SJCRH30 (cell line): Measurements from ENCODE around the gene ADGRF3. TPM values are rescaled to one million over a fixed set of nuclear protein-coding genes. Genes with fewer than 3 reads are reported as not detected.
A peak's percentile ranks its signal among the peaks of the same experiment; 100 is the strongest.
"Not testable (repeated sequence)": the region's sequence is repeated elsewhere in the genome, so short reads cannot be mapped to it uniquely, and the experiment has no call there.

ENCODE experiments used
- DNase-seq, 2 experiments: peaks; one replicate each; pipeline ENCODE4 v3.0.0-alpha.2; 2015 to 2020
- H3K27ac ChIP-seq: fragments of 250-450 bp; sonication (Bioruptor Pico); 2 replicates; pipeline ENCODE4 v1.5.1; 2020; ENCODE audit warnings: mild to moderate bottlenecking, moderate library complexity
- H3K27me3 ChIP-seq: fragments of 250-450 bp; sonication (Bioruptor Pico); 2 replicates; pipeline ENCODE4 v1.5.1; 2020; ENCODE audit warnings: mild to moderate bottlenecking, moderate library complexity
- H3K36me3 ChIP-seq: fragments of 250-450 bp; sonication (Bioruptor Pico); 2 replicates; pipeline ENCODE4 v1.5.1; 2020; ENCODE audit warnings: mild to moderate bottlenecking, moderate library complexity
- H3K4me1 ChIP-seq: fragments of 250-450 bp; sonication (Bioruptor Pico); 2 replicates; pipeline ENCODE4 v1.5.1; 2020; ENCODE audit warnings: mild to moderate bottlenecking, moderate library complexity
- H3K4me3 ChIP-seq: fragments of 250-450 bp; sonication (Bioruptor Pico); 2 replicates; pipeline ENCODE4 v1.5.1; 2020; ENCODE audit warnings: mild to moderate bottlenecking, moderate library complexity
- H3K9me3 ChIP-seq: fragments of 250-450 bp; sonication (Bioruptor Pico); replicated peaks from 2 replicates; pipeline ENCODE4 v1.5.1; 2020; ENCODE audit warnings: mild to moderate bottlenecking, moderate library complexity
- total RNA-seq: library from RNA; depleted of rRNA; stranded (reverse); fragments of >200 nt; shearing (Covaris generic); gene quantifications from 2 replicates; pipeline ENCODE4 v1.2.3, GENCODE V29; 2014

ADGRF3 gene
- total RNA-seq, 1 experiment from 2014 or later, result 0.14 TPM

DNA sequence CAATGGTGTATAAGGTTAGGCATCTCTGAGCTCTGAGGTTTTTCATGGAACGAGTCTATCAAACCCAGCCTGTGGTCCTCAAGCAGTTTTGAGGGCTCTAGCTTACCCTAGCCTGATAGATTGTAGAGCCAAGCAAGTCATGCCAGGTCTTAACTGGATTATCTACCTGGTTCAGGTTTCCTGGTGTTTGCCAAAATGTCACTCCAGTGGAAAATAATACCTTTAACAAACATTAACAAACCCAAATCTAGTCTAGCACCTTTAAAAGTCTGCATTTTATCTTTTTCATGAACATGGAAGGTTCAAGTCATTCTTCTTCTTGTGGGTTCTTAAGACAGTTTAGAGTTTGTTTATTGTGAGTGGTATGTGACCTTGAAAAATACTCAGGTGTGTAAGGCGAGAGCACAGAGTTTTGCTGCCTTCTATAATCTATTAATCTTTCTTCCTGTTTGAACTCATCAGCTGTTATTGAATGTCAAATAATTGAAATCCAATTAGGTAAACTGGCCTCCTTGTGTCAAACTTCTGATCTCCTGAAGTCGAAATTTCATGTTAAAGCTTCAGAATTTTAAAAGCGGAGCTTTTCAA, 13.4 kb upstream of the ADGRF3 start:
- no peaks in the 10 kb centered on the region for H3K27me3 ChIP-seq
- no peak overlapping the region for H3K27ac ChIP-seq
- H3K9me3 ChIP-seq, result no peaks in the 10 kb centered on the region
- no peaks in the 10 kb centered on the region for H3K36me3 ChIP-seq
- H3K4me1 ChIP-seq, result peaks cover 10% of the 10 kb centered on the region
- no peak for DNase-seq
- no peak overlapping the region for H3K4me3 ChIP-seq

DNA sequence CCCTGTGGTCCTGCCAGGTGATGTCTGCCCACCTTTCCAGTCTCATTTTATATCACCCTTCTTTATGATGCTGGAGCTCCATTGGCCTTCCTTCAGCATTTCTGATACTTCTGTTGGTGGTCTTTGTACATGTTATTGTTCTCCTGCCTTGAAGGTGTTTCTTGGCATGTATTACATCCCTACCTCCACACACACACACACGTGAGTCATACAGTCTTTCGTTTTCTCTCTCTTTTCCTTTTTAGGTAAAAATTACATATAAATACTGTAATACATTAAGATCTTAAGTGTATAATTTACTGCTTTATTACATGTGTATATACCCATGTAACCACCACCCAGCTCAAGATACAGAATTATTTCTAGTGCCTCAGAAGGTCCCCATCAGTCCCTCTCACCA, 10.2 kb upstream of the ADGRF3 start:
- no peak overlapping the region for H3K27ac ChIP-seq
- no peak for DNase-seq
- no peaks in the 10 kb centered on the region for H3K27me3 ChIP-seq
- H3K9me3 ChIP-seq, result no peaks in the 10 kb centered on the region
- H3K4me1 ChIP-seq, result peaks cover 14% of the 10 kb centered on the region
- no peak overlapping the region for H3K4me3 ChIP-seq
- 0 out of 2 replicates have a peak, but pooled peaks cover 2% of the 10 kb centered on the region for H3K36me3 ChIP-seq

DNA sequence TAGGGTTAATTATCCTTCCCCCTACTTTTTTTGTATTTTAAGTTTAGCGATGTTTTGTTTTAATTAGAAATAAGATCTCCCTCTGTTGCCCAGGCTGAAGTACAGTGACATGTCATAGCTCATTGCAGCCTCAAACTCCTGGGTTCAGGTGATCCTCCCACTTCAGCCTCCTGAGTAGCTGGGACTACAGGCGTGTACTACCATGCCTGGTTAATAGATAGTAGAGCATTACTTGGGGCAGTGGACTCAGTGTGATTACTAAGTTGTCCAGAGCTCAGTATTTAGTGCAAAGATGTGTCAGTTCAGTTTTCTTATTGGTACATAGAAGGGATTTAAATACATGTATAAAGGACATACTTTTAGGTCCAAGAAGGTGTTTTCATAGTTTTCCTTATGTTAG, 9.5 kb upstream of the ADGRF3 start:
- H3K4me1 ChIP-seq, result peaks cover 14% of the 10 kb centered on the region
- H3K9me3 ChIP-seq, result no peaks in the 10 kb centered on the region
- H3K4me3 ChIP-seq, result no peak overlapping the region
- no peaks in the 10 kb centered on the region for H3K27me3 ChIP-seq
- no peak for DNase-seq
- no peak overlapping the region for H3K27ac ChIP-seq
- H3K36me3 ChIP-seq, result 0 out of 2 replicates have a peak, but pooled peaks cover 2% of the 10 kb centered on the region

DNA sequence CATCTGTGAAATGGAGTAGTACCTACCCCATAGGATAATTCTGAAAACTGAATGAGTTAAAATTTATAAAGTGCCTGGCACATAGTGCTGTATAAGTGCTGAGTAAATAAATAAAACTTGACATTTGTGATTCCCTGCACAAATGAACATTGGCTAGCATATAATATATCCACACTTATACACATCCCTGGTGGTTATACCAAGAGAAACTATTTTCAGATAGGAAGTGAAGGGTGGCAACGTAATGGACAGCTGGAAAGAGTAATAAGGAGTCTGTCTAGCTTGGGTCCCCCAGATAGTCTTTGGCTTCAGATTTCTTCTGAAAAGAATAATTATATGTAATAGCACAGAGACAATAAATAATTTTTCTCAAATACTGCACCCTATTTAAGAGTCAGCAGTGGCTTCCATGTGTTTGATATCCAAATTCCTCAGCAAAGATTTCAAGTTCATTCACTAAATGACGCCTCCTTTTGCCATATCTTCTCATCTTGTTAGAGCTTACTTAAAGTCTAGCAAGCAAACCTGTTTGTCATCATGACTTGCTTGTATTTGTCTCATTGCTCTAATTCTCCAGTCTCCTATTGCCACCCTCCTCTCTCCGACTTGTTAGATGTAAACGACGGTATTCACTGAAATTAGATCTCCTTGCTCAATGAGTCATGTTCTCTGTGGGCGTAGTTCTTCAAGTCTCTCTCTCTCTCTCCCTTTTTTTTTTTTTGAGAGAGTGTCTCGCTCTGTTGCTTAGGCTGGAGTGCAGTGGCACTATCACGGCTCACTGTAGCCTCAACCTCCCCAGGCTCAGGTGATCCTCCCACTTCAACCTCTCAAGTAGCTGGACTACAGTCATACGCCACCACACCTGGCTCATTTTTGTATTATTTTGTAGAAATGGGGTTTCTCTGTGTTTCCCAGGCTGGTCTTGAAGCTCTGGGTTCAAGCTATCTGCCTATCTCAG, 8.7 kb upstream of the ADGRF3 start:
- 0 out of 2 replicates have a peak, but pooled peaks cover 2% of the 10 kb centered on the region for H3K36me3 ChIP-seq
- peak; percentile 48 to 80 for DNase-seq
- peaks cover 14% of the 10 kb centered on the region for H3K4me1 ChIP-seq
- no peaks in the 10 kb centered on the region for H3K27me3 ChIP-seq
- H3K27ac ChIP-seq, result no peak overlapping the region
- no peak overlapping the region for H3K4me3 ChIP-seq
- H3K9me3 ChIP-seq, result no peaks in the 10 kb centered on the region

DNA sequence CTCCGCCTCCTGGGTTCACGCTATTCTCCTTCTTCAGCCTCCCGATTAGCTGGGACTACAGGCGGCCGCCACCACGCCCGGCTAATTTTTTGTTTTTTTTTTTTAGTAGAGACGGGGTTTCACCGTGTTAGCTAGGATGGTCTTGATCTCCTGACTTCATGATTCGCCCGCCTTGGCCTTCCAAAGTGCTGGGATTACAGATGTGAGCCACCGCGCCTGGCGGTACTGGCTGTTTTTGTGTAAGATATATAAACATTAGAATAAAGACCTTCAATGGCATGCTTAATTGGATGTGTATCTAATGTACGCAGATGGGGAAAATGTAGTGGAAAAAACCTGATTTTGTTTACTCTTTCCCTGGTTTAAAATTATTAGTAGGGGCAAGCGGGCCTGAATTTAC, 7.9 kb upstream of the ADGRF3 start:
- not testable (repeated sequence) for H3K9me3 ChIP-seq, DNase-seq, H3K4me3 ChIP-seq, H3K27ac ChIP-seq, H3K36me3 ChIP-seq, H3K27me3 ChIP-seq
- peaks cover 14% of the 10 kb centered on the region for H3K4me1 ChIP-seq

DNA sequence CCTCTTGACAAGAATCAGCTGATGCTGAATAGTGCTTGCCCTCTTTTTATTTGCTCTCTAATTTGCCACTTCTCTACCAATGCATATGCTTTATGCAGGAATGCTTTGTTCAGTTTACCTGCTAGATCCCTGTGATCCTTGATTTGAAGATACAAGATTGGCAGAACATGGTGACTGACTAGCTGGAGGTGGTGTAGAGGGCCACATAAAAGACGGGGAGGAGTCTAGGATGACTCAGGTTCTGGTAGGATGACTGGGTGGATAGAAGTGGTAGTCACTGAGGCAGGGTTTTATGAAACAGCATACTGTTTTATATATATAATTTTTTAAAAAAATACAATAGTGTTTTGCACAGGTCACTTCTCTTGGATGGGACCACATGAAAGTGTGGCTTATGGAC, 6.3 kb upstream of the ADGRF3 start:
- peaks cover 15% of the 10 kb centered on the region for H3K4me1 ChIP-seq
- no peaks in the 10 kb centered on the region for H3K27me3 ChIP-seq
- H3K4me3 ChIP-seq, result no peak overlapping the region
- H3K9me3 ChIP-seq, result no peaks in the 10 kb centered on the region
- H3K27ac ChIP-seq, result no peak overlapping the region
- DNase-seq, result no peak
- H3K36me3 ChIP-seq, result 0 out of 2 replicates have a peak, but pooled peaks cover 2% of the 10 kb centered on the region

DNA sequence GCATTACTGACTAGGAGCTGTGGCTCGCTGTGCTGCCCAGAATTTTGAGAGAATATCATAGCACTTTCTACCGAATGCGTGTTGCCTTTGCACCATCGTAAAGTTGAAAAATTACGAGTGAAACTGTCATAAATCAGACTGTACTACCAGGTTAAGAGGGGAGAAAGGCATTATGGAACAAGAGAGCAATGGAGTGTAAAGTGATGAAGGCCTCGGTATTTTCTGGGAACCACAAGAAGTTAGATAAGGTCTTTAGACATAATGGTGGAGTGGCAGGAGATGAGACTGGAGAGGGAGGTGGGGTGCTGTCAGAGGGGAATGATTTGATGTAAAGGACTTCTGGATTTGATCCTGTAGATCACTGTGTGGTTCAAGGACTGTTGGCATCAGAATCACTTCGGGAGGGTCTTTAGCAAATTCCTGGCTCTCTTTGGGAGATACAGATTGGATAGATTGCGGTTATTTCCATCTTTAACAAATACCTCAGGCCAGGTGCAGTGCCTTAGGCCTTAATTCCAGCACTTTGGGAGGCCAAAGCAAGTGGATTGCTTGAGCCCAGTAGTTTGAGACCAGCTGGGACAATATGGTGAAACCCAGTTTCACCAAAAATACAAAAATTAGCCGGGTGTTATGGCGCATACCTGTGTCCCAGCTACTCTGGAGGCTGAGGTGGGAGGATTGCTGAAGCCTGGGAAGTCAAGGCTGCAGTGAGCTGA, 4.9 kb upstream of the ADGRF3 start:
- Histone ChIP-seq H3K27ac (no peak overlapping the region), H3K36me3 (0 out of 2 replicates have a peak, but pooled peaks cover 2% of the 10 kb centered on the region), H3K4me1 (peaks cover 19% of the 10 kb centered on the region), H3K4me3 (no peak overlapping the region), H3K27me3 (no peaks in the 10 kb centered on the region), H3K9me3 (no peaks in the 10 kb centered on the region)
- no peak for DNase-seq

DNA sequence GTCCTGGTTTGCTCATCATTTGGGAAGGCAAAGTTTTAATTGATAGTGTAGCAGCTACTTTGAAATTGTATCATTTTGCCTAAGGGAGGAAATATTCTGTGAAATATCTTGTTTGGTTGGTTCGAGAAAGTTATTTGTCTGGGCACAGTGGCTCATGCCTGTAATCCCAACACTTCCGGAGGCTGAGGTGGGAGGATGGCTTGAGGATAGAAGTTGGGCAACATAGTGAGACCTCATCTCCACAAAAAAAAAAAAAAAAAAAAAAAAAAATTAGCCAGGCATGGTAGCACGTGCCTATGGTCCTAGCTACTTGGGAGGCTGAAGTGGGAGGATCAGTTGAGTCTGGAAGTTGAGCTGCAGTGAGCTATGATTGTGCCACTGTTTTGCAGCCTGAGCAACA, 3.1 kb upstream of the ADGRF3 start:
- H3K36me3 ChIP-seq, result 0 out of 2 replicates have a peak, but pooled peaks cover 2% of the 10 kb centered on the region
- DNase-seq, result no peak
- H3K4me1 ChIP-seq, result peaks cover 9% of the 10 kb centered on the region
- H3K9me3 ChIP-seq, result no peaks in the 10 kb centered on the region
- H3K27ac ChIP-seq, result no peak overlapping the region
- H3K4me3 ChIP-seq, result no peak overlapping the region
- H3K27me3 ChIP-seq, result no peaks in the 10 kb centered on the region

DNA sequence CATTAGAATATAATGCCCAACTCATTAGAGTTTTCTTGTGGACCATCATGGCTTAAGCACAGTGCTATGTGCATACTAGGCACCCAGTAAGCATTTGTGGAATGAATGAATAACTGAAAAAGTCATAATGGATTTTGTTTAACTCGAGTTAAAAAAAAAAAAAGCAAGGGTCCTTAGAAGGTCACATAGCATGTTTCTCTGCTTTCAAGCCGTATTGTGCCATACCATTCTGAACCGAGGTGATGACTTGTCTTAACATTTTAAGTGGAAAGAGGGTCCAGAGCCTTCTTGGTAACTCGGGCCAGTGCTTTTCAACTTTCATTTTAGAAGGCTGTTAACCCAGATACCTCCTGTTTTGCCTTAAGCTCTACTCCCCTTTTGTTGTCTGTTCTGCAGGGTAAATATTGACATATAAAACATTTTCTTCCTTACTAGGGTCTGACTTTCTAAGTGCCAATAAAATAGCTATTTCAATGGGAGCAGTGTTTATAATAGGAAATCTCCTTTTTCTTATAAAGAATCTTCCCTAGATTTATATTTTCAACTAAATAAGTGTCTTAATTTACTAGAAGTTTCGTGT, 787 bp upstream of the ADGRF3 start:
- Histone ChIP-seq H3K27ac (peak overlapping the region; percentile 52; the same call in 1 of the 2 replicates), H3K36me3 (no peaks in the 10 kb centered on the region), H3K27me3 (no peaks in the 10 kb centered on the region), H3K4me1 (peaks cover 27% of the 10 kb centered on the region), H3K4me3 (peak overlapping the region; percentile 80), H3K9me3 (no peaks in the 10 kb centered on the region)
- DNase-seq, result no peak

DNA sequence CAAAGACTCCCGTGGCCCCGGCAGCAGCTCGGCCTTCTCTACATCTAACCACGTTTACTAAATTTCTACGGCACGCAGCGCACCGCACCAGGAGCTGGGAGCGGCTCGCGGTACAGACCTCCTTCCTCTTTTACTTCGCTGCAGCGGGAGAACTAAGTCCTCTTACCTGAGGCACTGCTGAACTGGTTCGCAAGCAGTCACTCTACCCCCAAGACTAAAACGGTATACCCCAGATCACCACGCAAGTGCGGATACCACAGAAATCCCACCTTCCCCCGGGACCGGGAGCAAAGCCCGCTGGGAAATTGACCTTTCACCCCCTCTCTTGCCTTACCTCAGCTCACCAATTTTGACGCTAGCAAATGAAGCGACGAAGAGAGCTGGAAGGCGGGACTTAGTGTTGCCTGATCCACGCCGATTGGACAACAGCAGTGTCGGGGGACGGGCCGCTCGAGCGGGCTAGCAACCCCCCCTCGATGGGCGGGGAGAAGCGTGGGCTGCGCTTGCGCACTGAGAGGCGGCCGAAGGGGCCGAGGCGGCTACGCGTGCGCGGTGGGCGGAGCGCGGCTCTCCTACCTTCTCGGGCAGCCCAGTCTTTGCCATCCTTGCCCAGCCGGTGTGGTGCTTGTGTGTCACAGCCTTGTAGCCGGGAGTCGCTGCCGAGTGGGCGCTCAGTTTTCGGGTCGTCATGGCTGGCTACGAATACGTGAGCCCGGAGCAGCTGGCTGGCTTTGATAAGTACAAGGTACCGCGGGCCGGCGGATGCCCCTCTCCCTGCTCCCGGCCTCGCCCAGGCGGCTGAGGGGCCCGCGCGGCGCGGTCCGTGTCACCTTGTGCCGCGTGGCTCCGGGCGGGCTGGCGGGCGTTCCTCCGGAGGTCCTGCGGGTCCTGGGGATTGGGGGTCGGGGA, 790 bp downstream of the ADGRF3 start, which contains the start of gene SELENOI:
TSS of gene SELENOI (plus strand) at position 599 of the 909 bp plus-strand sequence. CDS start at position 689, 90 bp downstream.
- H3K27me3 ChIP-seq, result no peaks in the 10 kb centered on the region
- peak; percentile 100 for DNase-seq
- peak within 1 kb of the TSS; percentile 80 for H3K4me3 ChIP-seq
- H3K9me3 ChIP-seq, result no peaks in the 10 kb centered on the region
- H3K36me3 ChIP-seq, result no peaks in the 10 kb centered on the region
- H3K27ac ChIP-seq, result peak within 1 kb of the TSS; percentile 81
- H3K4me1 ChIP-seq, result peaks cover 32% of the 10 kb centered on the region

DNA sequence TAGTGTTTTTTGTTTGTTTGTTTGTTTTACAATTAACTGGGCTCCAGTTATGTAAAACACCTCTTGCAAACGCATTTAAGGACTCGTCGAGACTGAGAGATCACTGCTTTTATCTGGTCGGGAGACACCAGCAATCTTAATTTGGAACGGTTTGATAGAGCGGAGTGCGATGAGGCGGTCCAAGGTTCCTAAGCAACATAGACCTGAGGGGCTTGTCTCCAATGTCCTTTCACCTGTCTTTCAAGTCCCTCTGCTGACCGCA, 1.4 kb downstream of the ADGRF3 start:
- Histone ChIP-seq H3K9me3 (no peaks in the 10 kb centered on the region), H3K27me3 (no peaks in the 10 kb centered on the region), H3K4me3 (peak overlapping the region; percentile 80), H3K36me3 (no peaks in the 10 kb centered on the region), H3K27ac (peak overlapping the region; percentile 81), H3K4me1 (peaks cover 38% of the 10 kb centered on the region)
- DNase-seq, result no peak

DNA sequence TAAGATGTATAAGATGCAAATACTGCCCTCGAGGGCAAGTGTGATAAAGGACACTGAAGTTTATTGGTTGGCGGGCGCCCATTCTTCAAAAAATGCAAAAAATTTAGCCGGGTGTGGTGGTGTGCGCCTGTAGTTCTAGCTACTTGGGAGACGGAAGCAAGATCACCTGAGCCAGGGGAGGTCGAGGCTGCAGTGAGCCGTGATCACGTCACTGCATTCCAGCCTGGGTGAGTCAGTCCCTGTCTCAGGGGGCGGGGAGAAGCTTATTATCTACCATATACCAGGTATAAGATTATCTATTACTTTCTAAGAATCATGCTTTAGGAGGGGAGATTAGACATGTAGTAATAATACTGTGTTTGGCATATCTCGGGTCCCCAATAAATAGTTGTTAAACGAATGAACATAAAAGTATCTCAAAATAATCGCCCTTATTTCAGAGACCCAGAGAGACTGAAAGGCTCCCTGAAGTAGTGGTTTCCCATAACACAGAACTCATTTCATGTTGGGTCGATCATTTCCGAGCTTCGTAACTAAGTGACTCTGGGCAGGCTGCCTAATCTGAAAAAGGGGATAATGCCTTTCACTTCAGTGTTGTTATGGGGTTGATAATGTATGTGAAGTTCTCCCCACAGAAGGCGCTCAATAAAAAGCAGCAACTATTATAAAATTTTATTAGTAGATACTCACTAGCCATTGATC, 1.9 kb downstream of the ADGRF3 start:
- Histone ChIP-seq H3K4me3 (peak overlapping the region; percentile 80), H3K27ac (peak overlapping the region; percentile 81), H3K9me3 (no peaks in the 10 kb centered on the region), H3K4me1 (peaks cover 42% of the 10 kb centered on the region), H3K27me3 (no peaks in the 10 kb centered on the region), H3K36me3 (no peaks in the 10 kb centered on the region)
- DNase-seq, result peak; percentile 29 to 38

DNA sequence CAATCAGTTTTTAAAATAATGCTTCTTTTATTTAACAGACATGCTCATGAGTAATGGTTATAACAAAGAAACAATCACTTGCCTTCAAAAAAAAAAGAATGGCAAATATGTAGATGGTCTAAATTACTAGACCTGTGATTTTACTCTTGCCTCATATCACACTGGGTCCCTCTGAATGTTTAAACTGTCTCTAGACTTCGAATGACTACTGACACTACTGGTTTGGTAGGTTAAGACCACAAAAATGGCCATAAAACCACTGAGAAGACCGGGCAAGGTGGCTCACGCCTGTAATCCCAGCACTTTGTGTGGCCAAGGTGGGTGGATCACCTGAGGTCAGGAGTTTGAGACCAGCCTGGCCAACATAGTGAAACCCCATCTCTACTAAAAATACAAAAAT, 5.8 kb downstream of the ADGRF3 start:
- H3K27me3 ChIP-seq, result no peaks in the 10 kb centered on the region
- DNase-seq, result no peak

More for the DNA sequence above, 5.8 kb downstream of the ADGRF3 start:
- Histone ChIP-seq H3K9me3 (no peaks in the 10 kb centered on the region), H3K27ac (peak overlapping the region; percentile 94), H3K4me3 (no peak overlapping the region), H3K36me3 (no peaks in the 10 kb centered on the region), H3K4me1 (peaks cover 42% of the 10 kb centered on the region)
